Right hindlimb (tissue), 1 donor: ENCODE measurements around the gene CAPN13.

Experiments
- DNase-seq: peaks from one replicate; pipeline ENCODE4 v3.0.0-alpha.2; 2018

Gene CAPN13

DNA sequence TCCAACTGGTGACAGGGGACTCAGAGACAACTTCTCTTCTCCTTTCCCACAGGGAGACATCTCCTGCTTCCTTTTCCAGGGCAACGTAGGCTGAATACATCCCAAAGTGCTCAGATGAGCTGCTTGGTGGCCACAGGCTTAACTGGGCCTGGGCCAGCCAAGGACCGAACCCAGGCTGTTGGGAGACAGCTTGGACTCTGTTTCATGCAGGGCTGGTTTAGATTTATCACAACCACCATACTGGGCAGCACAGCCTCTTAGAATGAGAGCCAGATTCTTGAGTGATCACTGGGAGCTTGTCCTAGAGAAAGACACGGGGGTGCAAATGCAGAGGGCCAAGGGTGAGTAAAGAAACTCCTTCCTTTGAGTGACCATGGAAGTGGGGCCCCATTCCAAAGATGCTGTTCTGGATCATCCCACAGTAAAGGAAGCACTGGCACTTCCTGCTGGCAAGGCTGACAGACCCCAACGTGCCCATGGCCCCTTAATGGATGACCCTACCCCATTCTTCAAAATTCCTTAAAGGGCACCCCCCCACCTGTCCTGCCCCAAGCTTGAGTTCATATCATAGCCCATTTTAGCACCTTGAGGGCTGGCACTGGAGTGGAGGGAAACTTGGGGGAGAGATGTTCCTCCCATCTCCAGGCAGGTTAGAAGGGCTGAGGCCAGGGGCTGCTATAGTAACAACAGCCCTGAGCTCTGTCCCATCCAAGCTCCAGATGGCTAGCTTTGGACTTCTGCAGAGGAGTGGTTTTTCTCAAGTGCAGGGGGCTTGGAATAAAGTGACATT lies 84.1 kb downstream of the CAPN13 start:
- no peak for DNase-seq

DNA sequence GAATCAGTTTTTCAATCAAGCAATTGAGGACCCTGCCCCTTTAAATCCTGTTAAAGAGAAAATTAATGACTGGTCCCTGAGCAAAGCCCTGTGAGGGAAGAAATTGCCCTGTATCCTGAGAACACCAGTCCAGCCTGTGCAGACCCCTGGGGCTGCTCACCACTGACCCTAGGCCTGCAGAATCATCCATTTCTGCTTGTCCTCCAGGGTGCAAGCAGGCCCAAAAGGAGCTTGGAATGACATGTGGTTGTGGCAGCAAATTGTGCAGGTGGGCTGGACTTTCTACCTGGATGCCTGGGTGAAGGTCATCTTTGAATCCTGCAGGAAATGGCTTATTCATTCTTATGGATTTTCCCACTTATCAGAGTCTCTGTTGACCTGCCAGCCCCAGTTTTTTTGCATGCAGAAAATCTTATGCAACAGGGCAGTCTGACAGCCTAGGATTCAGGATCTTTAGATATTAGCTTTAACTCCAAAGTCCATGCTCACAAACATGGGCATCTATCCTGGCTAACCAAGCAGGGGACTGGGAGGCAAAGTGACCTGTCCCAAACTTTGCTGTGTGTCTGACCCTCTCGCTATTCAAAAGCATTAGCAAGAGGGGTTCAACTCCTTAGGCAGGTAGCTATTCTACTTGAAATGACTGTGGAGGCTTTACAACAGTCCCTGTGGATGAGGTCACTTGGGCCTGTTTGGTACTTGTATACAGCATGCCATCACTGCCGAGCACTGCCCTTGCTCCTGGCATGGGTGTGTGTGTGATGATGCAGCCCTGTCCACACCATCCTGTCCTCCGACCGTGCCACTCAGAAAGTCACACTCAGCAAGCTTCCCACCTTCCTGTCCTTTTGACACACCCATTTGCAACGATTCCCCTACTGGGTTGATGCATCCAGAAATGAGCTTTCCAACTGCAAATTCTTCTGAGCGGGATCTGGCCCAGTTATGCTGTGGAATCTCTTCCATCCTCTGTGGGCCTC lies 85.3 kb downstream of the CAPN13 start:
- no peak for DNase-seq

DNA sequence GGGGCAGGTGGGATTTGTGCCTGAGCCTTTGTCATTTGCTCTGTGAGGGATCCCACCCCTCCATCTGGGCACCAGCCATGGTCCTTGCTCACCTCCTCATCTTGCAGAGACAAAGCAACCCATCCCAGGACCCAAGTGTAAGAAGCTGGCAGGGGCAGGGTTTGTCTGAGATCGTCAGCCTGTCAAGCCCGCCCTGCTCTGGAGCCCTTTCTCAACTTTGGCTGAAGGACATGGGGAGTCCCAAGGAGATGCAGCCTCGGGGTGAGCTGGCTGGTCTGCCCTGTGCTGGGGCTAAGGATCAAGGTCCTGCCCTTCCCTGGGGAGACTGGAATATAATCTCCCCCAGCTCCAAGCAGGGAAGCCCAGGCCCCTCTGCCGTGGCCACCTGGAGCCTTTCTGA lies 86.0 kb downstream of the CAPN13 start:
- DNase-seq = no peak

DNA sequence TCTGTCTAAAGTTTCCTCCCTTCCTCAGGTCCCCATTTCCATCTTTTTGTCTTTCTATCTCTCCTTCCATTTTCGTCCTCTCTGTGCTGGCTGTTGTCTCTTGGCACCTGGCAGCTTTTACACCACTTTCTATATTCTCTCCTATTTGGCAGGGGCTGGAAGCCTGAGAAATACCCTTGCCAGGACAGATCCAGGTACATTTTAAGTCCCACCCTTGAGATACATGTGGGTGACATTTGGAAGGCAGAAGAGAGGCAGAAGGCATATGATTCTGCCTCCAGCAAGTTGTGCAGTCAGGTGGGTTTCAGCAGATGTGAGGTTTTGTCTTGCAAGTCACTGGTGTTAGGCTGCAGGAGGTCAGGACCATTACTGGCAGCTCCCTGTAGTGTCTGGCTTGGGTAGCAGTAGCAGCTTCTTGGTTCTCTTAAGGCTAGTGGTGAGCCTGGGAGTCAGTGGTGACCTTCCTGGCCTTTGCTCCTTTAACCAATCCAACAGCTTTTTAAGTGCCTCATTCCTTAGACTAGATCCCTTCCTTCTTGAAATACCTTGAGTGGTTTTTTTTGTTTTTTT lies 90.1 kb downstream of the CAPN13 start:
- DNase-seq = no peak

DNA sequence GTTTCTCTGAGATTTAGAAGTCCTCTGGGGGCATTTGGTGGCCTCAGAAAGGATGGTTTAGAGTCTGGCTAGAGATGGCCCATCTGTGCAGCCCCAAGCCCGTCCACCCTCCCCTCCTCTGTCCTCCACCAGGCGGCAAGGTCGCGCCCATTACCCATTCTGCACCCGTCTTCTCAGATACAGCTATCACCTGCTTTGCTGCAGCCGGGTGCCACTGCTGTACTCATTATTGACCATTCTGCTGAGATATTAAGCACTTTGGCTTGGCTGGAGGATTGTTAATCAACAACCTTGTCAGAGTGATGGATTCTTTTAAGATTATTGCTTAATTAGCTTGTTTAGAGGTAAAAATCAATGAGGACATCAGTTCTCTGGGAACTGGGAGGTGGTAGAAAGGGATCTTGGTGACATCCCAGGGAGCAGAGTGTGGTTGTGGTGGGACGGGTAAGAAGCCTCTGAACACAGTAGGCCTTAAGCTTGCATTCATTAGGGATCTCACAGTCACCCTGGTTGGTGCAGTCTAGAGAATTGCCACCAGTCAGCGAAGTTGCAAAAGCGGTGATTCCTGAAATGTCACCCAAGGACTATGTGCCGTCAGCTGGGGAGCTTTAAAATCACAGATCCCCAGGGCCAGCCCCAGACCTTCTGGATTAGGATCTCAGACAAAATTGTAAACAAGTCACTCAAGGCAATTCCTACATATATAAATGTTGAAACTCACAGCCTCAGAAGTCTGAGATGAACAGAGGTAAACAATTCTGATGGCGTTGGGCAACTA lies 90.9 kb downstream of the CAPN13 start:
- no peak for DNase-seq

DNA sequence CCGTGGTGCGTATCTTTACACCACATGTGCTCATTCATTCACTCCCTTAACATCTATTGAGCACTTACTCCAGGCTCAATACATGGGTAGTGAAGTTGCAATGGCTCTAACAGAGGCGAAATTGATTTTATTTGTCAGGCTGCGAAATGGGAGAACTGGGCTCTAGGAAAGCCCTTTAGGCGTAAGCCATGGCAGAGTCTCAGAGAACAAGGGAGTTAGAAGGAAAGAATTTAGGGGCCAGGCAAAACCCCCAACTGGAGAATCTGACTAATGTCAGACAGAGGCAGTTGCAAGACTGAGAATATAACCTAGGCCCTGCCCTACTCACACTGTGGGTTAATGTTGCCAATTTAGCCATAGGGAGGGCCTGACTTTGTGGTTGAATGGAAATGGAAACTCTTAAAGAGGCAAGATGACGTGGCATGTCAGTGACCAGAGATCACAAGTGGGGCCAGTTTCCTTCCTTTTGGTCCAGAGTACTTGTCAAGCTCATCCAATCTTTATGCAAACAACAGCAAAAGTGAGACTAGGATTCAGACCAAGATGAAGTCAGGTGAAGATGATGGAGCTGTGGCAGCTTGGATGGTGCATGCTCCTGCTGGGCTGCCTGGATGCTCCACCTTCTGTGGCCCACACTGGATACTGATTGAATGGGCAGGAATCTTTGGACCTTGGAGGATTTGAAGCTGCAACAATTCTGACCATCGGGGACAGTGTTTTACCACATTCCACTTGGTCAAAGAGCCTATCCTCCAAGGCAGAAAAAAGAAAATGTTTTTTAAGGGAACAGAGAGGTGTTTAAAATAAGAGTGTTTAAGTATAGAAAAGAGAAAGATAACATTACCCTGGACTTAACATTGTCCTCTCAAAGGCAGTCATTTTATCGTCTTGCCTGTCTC lies 92.2 kb downstream of the CAPN13 start:
- DNase-seq = no peak

DNA sequence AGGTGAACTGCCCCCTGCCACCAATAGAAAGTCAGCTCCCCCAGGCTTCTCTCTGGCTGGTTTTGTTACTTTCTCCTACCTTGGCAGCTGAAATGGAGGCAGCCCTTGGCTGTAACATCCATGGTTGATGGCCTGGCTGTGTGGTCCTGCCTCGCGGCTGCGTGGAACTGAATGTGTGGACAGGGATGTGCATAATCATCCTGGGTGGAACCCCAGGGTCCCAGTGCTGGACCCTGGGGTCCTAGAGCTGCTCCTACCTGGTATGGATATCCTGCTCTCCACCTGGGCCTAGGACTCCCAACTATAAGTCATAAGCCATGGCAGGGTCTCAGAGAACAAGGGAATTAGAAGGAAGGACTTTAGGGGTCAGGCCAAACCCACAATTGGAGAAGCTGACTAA lies 93.5 kb downstream of the CAPN13 start:
- no peak for DNase-seq

DNA sequence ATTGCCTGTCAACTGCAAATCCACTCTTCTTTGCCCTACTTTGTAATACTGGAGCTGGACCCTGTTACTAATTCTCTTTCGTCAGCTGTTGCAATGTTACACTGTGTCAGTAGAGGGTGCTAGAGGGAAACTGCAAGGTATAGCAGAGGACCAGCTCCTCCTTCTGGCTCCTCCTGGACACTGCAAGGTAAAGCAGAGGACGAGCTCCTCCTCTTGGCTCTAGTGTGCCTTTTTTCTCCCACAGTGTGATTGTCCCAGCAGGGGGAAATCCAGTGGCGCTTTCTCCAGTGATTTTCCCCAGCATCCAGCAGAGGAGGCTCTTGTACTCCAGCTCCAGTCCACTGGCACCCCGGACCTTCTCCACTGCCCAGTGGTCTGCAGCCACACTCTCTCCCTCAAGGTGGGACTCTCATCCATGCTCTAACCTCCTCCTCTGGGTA lies 95.6 kb downstream of the CAPN13 start:
- peak; percentile 84 for DNase-seq

DNA sequence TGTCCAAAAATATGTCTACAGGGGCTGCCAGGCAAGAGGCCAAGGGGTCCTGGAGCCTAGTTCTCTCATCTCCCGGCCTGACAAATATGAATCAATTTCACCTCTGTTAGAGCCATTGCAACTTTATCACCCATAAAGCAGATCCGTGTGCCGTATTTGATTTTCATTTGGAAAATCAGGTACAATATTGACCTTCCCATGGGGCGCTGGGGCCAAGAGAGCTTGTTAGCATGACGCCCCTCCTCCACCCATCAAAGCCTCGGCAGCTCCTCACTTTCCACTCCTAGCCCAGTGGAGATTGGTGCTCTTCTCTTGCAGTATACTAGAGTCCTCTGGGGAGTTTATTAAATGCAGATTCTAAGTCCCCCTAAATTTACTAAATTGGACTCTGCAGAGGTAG lies 96.8 kb downstream of the CAPN13 start:
- DNase-seq = no peak

DNA sequence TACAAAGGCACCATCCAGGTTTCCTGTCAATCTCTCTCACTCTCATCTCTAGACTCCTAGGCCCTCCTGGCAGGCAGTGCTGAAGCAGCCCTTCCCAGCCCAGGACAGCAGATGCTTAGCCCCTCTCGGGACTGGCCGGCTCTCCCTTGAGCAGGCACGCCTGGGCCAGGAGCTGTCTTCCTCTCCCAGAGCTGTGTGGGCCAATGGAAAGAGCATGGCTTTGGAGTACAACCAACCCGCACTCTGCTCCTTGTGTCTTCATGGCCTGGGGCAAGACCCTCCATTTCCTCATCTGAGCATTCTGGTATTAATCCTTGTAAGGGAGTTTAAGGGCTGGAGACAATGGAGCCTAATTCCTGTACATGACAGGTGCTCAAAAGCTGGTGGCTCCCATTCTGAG lies 97.2 kb downstream of the CAPN13 start:
- DNase-seq = no peak

DNA sequence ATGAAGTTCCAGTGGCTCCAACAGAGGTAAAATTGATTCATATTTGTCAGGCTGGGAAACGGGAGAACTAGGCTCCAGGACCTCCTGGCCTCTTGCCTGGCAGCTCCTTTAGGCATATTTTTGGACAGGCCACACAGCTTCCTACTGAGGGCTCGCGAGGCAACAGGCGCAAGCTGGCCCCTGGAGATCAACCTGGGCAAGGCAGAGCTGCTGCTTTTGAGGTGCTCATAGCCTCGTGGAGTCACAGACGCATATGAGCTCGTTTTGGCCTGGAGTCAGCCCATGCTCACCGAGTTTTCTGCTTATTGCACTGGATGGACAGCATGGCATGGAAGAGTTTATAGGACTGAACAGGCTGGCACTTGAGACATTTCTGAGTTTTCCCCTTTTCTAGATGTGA lies 97.7 kb downstream of the CAPN13 start:
- no peak for DNase-seq

DNA sequence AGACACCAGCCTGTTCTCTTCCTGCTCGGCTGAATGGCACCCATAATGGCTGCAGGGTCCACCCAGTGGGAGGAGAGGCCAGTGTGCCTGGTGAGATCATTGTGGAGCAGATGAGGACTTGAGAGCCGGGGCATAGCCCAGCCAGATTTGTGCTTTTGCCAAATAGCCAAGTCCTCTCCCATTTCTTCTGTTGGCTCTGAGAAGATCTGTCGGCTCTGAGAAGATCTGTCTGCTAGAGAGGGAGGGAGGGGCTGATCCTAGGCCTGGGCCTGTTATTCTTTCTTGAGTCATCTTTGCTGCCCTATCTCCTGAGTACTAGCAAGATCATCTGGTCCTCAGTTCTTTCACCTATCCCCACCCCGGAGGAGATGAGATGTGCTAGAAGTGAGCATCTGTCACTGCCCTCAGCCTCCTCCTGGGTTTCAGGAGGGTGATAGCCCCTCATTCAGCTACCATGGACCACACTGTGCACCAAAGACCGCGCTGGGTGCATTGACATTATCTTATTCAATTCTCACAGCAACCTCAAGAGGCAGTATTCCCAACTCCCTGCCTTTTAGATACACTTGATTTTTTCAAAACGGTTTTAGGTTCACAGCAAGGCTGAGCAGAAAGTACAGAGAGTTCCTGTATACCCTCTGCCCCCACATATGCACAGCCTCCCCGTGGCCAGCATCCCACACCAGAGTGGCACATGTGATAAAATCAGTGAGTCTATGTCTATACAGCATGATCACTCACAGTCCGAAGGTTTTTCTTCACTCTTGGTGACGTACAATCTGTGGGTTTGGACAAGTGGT lies 98.6 kb downstream of the CAPN13 start:
- DNase-seq = no peak

DNA sequence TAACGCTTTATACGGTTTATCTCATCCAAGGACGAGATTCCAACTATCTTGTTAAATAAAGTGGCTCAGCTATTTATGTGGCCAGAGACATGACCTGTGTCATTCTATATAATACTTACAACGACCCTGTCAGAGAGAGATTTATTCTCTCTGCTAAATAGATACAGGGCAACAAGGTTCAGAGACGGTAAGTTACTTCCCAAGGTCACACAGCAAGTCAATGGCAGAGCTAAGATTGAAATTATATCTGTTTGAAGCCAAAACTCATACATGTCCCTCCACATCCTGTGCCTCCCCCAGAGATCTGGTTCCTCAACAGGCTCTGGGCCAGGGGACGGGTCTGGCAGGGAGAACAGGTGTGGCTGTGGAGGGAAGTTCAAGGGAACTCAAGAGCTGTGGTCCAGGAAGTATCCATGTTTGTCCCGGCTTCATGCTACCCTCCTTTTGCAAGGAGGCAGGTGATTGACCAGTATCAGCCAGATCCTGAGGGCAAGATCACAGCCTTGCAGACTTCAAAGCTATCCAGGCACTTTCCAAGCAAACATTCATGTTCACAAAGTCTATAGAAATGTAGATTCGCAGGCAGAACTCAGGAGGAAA lies 99.8 kb downstream of the CAPN13 start:
- no peak for DNase-seq

DNA sequence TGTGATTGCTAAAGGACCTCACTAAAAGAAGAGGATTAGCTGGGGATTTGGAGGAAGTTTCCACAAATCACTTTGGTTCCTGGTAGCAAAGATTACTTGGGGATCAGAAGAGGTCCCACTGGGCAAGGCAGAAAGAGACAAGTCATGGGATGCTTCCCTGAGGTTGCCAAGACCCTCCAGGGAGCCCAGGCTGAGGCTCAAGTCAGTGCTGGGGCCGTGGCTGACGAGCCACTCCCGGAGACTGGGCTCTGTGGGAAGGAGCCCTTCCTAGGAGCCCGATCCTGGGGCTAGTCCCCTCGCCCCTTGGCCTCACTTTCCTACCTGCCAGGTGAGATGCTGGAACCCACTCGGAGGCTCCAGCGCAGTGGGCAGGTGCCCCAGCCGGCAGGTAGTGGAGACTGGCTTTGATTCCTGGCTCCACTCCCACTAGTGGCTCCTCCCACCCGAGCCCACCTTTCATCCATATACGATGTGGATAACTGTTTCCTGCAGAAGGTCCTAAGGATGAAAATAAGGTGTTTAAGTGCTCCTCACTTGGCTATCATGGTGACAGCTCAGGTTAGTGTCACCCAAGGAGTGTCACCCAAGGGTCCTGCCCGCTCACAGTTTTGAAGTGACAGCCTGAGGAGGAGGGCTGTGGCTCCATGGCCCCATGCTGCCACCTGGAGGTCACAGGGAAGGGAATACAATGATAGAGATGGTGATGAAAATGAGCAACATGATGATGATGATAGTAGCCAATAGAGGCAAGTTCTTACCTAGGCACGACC lies 100.5 kb downstream of the CAPN13 start:
- peak; percentile 78 for DNase-seq

DNA sequence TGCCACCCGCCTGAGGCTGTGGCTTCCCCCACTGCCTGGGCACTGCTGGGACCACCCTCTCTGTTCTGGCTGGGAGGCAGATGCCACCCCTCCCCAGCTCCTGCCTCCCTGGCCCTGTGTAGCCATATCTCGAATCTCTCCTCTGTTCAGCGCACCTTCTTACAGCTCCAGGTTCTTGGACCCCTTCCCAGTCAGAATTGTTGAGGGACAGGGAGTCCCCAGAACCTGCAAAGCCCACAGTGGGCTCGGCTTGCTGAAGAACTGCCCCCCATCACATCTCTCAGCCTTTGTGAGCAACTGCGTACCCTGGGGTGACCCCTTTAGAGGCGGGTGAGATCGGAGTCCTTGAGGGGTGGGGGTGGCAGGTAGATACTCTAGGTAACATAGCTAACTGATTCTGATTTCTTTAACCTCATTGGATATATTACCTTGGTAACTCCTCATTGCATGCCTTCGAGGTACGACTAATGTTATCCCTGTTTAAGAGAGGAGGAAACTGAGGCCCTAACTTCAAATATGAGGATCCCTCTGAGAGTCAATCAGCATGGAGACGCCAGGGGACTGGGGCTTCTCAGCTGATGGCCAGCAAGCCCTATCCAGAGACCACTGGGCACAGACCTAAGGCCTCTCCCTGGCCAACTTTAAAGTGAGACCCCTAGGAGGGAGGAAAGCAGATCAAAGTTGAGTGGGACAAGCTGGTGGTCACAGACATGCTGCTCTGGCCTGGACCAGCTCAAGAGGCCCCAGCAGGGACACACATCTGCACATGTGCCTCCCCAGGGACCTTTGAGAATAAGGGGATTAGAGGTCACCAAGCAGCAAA lies 101.3 kb downstream of the CAPN13 start:
- no peak for DNase-seq

DNA sequence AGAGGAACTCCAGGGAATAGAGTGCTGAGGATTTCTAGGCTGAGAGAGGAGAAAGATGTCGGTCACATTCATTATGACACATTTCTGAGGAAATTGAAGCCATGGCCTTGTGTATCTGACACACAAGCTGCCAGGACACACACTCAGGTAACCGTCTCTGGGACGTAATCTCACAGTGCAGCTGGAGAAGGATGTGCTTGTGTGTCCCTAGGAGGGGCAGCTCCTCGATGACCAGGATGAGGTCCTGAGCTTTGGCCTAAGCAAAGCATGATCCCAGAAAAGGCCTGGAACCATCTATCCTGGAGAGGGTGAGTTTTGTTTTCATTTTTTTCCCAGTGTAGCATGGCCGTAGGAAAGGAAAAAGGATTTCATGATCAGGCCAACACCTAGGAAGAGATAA lies 102.2 kb downstream of the CAPN13 start:
- DNase-seq = no peak

DNA sequence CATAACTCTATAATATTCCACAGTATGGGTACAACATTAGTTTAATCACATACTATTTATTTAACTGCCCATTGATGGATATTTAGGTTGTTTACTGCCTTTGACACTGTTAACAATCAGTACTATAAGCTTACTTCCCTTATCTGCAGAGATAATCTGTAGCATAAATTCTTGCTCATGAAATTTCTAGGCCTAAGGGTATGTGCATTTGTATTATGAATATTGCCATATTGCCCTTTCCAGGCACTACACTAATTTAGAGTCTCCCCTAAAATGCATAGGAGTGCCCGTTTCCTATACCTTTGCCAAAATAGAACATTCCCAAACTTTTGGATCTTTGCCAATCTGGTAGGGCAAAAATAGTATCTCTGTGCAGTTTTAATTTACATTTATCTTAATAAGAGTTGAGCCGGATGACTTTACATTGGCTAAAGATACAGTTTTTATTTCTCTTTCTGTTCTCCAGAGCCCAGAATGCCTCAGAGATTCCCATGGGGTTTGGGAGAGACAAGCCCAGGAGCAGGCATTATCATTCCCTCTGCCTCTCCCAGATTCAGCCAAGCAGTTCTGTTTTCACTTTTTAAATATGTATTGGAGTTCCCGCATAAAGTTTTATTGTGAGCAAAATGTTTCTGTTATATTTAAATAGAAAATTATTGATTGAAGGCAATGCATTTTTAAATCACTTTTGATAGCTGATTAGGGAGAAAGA lies 102.8 kb downstream of the CAPN13 start:
- DNase-seq = no peak

DNA sequence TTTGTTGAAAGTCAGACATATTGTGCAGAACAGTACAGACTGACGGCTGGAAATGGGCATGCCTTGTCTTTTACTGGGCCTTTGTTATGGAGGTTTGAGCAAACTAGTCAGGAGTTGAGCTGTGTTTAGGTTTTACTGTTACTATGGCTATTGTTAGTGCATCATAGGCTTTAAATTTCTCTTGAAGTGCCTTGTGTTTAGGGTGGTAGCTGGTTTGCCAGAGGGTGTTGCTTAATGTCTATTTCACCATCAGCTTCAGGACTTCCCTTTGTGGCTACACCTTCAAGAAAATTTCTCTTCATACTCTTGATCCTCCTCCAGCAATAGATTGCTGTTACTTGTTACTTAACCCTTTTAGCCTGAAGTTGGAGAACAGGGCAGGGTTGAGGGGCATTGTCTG lies 104.6 kb downstream of the CAPN13 start:
- DNase-seq = no peak
